Measurements from ENCODE around the gene C2orf92. TPM values are rescaled to one million over a fixed set of nuclear protein-coding genes. Genes with fewer than 3 reads are reported as not detected.

The C2orf92 gene
- total RNA-seq, 6 donors from 2014 or later = 9.1 to 45.1 (median 23.1) TPM

- DNase-seq (no peak), ATAC-seq (ENCODE audit: low FRiP score in 2 of 2) (no peak)
- Histone ChIP-seq H3K36me3 (no peaks in the 10 kb centered on the region), H3K4me3 (no peak overlapping the region), H3K27me3 (no peaks in the 10 kb centered on the region), H3K9me3 (no peaks in the 10 kb centered on the region), H3K4me1 (peaks cover 0 to 4% (median 0%) of the 10 kb centered on the region in 4 donors), H3K27ac (no peak overlapping the region)
- no peak for TF ChIP-seq POLR2AphosphoS5 (IDR thresholded peaks at IDR 0.05)
- TF ChIP-seq, protein P1, sequence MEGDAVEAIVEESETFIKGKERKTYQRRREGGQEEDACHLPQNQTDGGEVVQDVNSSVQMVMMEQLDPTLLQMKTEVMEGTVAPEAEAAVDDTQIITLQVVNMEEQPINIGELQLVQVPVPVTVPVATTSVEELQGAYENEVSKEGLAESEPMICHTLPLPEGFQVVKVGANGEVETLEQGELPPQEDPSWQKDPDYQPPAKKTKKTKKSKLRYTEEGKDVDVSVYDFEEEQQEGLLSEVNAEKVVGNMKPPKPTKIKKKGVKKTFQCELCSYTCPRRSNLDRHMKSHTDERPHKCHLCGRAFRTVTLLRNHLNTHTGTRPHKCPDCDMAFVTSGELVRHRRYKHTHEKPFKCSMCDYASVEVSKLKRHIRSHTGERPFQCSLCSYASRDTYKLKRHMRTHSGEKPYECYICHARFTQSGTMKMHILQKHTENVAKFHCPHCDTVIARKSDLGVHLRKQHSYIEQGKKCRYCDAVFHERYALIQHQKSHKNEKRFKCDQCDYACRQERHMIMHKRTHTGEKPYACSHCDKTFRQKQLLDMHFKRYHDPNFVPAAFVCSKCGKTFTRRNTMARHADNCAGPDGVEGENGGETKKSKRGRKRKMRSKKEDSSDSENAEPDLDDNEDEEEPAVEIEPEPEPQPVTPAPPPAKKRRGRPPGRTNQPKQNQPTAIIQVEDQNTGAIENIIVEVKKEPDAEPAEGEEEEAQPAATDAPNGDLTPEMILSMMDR (IDR thresholded peaks at IDR 0.05) = no peak
- TF ChIP-seq EP300 (IDR thresholded peaks at IDR 0.05) = no peak
- TF ChIP-seq POLR2A (IDR thresholded peaks at IDR 0.05) = no peak
Measured at GRCh38 chr2:97693476-97693875, 24.0 kb downstream of the C2orf92 start.

DNA sequence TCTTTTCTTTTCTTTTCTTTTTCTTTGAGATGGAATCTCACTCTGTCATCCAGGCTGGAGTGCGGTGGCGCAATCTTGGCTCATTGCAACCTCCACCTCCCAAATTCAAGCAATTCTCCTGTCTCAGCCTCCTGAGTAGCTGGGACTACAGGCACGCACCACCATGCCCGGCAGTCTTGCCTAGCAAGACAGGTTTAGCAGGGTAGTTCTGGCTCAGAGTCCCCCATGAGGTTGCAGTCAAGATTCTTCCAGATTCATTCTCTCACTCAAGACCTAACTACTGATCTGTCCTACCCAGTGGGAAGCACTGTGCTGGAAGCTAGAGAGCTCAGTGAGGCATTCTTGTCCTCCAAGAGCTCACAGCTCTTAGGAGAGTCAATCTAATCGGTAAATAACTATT is 26.2 kb downstream of the C2orf92 start:
- no peak for DNase-seq
- WGBS, 2 donors = 92 to 93% methylated on average over 5 of the region's 5 CpGs
- Histone ChIP-seq H3K9me3 (no peaks in the 10 kb centered on the region), H3K4me1 (peaks cover 0 to 4% (median 0%) of the 10 kb centered on the region in 4 donors), H3K27ac (no peak overlapping the region), H3K4me3 (no peak overlapping the region), H3K36me3 (no peaks in the 10 kb centered on the region), H3K27me3 (no peaks in the 10 kb centered on the region)
- no peak for TF ChIP-seq POLR2A (IDR thresholded peaks at IDR 0.05)
- TF ChIP-seq POLR2AphosphoS5 (IDR thresholded peaks at IDR 0.05) = no peak
- no peak for ATAC-seq (ENCODE audit: low FRiP score in 2 of 2)

GRCh38 chr2:97697252-97698235 is 28.0 kb downstream of the C2orf92 start:
- Histone ChIP-seq H3K4me1 (peaks cover 0 to 4% (median 0%) of the 10 kb centered on the region in 4 donors), H3K27ac (no peak overlapping the region), H3K36me3 (no peaks in the 10 kb centered on the region), H3K9me3 (no peaks in the 10 kb centered on the region), H3K27me3 (no peaks in the 10 kb centered on the region), H3K4me3 (no peak overlapping the region)
- TF ChIP-seq POLR2AphosphoS5 (IDR thresholded peaks at IDR 0.05) = no peak
- TF ChIP-seq EP300 (IDR thresholded peaks at IDR 0.05) = no peak
- TF ChIP-seq, protein P1 (IDR thresholded peaks at IDR 0.05) = peak; percentile 87 to 95 (median 92)
- ATAC-seq (ENCODE audit: low FRiP score in 2 of 2) (peak; percentile 88 to 95), DNase-seq (peak in 1 of 2 donors; percentile 93)
- 25 to 28% methylated on average over 14 of the region's 14 CpGs for WGBS, 2 donors

DNA sequence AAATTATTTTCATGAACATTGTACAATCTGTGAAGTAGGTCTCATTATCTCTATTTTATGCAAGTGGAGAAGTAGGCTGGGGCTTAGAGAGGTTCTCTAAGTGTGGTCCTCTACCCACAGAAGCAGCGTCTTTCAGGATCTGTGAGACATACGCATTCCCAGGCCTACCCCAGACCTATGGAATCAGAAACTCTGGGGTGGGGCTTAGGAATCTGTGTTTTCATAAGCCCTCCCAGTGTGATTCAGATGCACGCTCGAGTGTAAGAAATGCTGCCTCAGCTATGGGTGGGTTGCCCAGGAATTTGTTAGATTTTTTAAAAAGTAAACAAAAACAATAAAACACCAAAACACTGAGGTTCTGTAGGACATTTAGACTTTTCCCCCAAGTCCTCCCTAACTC is 29.0 kb downstream of the C2orf92 start:
- Histone ChIP-seq H3K4me1 (peaks cover 0 to 4% (median 0%) of the 10 kb centered on the region in 4 donors), H3K36me3 (no peaks in the 10 kb centered on the region), H3K27me3 (no peaks in the 10 kb centered on the region), H3K9me3 (no peaks in the 10 kb centered on the region), H3K4me3 (no peak overlapping the region), H3K27ac (no peak overlapping the region)
- DNase-seq (no peak), ATAC-seq (ENCODE audit: low FRiP score in 2 of 2) (no peak)
- TF ChIP-seq POLR2A (IDR thresholded peaks at IDR 0.05) (no peak), POLR2AphosphoS5 (IDR thresholded peaks at IDR 0.05) (no peak), EP300 (IDR thresholded peaks at IDR 0.05) (no peak)
- TF ChIP-seq, protein P1 (IDR thresholded peaks at IDR 0.05) = no peak
- 86 to 89% methylated on average over 4 of the region's 4 CpGs for WGBS, 2 donors

DNA sequence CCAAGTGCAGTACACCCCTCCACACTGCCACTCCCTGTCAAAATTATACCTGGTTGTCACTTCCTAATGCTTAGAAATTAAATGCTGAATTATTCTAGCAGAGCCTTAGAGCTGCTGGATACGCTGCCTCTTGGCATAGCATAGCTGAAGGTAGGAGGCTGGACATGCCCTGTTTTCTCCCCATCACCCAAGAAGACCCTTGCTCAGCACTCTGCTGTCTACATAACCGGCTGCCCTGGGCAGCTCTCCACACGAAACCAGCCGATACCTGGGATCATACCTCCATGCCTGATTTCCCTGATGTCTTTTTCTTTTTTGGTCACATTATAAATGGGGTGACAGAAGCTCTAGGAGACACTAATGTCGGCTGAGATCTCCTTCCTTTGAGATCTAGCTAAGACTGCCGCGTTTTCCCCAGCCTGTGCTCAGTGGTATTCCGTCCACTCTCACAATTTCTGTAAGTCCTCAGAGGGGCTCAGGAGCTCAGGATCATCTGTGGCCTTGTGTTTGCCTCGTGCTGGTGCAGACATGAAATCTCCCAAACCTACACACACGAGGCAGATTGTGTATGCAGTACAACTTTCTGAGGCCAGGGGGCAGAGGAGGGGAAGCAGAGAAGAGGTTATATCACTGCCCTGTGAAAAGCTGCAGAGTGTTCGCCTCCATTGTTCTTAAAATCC is 30.4 kb downstream of the C2orf92 start:
- no peaks in the 10 kb centered on the region for H3K36me3 ChIP-seq
- no peak overlapping the region for H3K4me3 ChIP-seq
- no peak overlapping the region for H3K27ac ChIP-seq
- DNase-seq = no peak
- no peaks in the 10 kb centered on the region for H3K9me3 ChIP-seq
- H3K4me1 ChIP-seq = peaks cover 0 to 4% (median 0%) of the 10 kb centered on the region in 4 donors
- peak; percentile 66 to 71 for ATAC-seq (ENCODE audit: low FRiP score in 2 of 2)
- TF ChIP-seq, protein P1 (IDR thresholded peaks at IDR 0.05) = peak; percentile 21 to 61 (median 51)
- TF ChIP-seq POLR2A (IDR thresholded peaks at IDR 0.05) = no peak
- H3K27me3 ChIP-seq = no peaks in the 10 kb centered on the region
- 59 to 60% methylated on average over 11 of the region's 11 CpGs for WGBS, 2 donors
